GF-D8 (cell line): ENCODE results near the gene NPM1.

Source experiments
- DNase-seq: peaks from one replicate; lab custom pipeline; 2025; lab: John Stamatoyannopoulos, UW

Gene NPM1

DNA sequence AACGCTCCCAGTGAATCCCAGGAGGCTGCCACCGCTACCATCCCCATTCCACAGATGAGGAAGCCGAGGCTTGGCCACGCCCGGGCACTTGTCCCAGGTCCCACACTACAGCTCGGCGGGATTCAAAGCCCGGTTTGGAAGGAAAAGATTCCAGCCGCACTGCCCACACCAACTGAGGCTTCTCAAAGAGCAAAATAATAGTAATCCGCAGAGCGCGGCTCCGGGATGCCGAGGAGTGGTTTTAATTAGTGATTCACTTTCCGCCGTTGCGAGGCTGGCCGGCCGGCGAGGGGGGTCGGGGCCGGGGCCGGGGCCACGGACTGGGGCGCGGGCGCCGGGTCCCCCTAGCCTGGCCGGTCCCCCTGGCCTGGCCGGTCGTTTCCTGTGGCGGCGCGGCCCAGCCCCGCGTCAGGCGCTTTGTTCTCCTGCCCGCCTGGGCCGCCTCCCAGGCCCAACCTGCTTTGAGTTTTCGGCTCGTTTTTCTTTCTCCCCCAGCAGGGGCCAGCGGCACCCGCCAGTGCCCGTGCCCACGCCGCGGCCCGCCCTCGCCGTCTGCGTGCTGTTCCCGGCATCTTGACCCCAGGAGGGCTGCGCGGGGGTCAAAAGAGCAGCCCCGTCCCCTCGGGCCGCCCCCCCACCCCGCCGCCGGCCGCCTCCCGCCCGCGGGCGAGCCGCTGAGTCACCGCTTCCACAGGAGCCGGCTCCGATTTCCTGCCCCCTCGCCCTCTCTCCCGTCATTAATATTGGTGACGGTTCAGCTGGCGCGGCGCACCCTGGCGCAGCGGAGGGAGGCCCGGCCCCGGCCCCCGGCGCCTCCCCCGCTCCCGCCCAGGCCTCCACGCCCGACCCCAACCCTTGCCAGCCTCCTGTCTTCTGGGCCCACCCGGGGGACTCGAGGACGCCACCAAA, 63.0 kb downstream of the NPM1 start:
- DNase-seq: no peak

DNA sequence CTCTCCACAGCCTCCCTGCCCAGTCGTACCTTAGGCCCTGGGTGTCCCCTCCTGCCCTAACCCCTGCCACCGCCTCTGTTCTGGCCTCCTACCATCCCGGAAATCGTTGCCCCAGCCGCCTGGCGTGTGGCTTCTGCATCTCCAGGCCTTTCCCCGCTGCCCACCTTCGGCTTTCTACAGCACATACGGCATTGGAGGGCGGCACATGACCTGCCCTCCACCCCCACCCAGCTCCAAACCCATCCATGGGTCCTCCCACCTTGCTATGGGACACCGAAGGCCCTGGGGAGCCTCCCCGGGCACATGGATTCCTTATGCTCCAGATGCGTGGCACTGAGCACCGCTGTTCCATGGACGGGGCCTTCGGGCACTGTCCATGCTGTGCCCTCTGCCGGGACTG, 63.8 kb downstream of the NPM1 start:
- DNase-seq: no peak

DNA sequence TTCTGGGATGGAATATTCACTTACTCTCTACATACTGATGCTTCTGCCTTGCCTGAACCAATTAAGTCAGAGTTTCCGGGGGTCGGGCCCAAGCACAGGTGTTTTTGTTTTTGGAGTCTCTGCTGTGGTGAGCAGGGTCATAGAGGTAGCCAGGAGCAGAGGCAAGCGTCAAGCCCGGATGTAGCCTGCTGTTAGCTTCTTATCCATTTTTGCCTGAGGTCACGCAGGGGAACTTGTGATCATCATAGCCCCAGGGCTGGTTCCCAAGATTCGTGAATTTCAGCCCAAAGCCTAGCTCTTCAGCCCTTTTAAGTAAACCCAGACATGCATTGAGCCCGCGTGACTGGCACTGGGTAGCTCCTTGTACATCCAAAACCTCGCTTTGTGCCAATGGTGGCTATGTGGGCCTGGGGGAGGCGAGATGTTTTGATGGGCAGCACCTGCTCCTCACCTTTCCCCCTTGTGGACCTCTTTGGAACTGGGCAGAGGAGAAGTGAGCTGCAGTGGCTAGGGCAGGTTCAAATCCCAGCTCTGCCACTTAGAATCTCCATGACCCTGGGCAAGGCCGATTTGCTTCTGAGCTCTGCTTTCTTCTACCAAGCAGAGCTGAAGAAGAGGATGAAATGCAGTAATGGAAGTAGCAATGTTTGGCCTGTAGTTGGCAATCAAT, 65.5 kb downstream of the NPM1 start:
- DNase-seq: no peak

DNA sequence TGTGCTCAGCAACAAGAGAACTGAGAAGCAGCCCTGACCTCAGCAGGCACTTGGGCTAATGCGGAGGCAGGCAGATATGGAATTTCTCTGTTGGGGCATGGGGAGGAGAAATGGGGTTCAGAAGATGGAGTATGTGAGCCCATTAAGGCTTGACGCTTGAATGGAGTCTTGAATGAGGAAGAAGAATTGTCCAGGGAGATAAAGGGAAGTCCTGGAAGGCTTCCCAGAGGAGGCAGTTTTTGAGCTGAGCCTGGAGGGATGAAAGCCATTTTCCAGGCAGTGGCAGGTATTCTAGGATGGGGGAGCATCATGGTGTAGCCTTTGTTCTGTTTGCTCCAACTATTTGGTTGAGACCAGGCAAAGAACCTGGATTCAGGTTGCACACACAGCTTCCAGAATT, 66.3 kb downstream of the NPM1 start:
- no peak for DNase-seq

DNA sequence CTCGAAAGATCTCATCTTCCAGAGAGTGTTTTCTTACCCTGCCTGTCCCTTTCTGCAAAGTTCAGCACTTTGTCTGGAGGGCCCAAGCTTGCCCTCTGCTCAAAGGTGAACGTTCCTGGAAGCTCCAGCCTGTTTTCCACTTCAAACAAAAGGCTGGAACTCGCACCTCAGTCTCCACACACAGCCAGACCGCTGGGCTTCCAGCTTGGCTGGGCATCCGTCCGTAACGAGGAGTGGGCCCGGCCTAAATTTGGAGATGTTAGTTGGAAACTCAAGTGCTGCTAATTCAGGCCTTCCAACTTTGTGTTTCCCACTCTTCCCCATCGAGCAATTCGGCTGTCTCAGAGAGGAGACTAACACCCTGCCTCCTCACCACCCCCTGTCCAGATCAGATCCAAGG, 66.9 kb downstream of the NPM1 start:
- no peak for DNase-seq

DNA sequence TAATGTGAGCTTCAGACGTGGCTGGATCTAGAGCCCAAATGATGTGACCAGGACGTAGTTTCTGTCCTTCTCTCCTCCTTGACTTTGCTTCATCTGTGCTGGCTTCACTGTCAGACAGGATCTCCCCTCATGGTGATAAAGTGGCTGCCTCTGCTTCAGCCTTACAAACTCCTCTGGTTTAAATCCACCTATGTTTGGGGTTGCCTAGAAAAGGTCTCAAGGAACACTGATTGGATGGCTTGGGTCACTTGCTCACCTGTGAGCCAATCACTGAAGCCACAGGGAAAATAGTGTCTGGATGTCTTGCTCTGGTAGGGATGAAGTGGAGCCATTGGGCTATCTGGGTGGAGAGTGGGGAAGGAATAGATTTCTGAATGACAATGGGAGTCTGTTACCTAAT, 67.9 kb downstream of the NPM1 start:
- no peak for DNase-seq

DNA sequence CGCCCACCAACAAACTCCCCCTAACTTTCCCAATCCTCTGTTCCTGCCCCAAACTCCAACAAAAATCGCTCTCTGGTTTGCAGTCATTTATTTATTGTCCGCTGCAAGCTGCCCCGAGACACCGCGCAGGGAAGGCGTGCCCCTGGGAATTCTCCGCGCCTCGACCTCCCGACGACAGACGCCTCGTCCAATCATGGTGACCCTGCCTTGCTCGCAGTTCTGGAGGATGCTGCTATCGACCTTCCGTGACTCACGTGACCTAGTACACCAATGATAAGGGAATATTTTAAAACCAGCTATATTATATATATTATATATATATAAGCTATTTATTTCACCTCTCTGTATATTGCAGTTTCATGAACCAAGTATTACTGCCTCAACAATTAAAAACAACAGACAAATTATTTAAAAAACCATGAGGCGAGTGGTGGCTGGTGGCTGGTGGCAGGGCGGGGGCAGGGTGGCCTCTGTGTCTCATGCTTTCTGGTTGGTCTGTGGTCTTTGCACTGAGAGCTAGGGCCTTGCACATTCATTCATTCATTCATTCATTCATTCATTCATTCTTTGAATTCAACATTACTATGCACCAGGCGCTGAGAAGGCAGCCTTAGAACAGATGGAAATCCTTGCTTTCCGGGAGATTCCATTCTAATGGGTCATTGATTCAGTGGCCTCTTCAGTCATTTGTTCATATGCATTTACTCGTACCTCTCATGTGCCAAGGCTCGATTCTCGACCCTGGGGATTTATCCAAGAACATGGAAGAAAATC, 69.7 kb downstream of the NPM1 start:
- no peak for DNase-seq

DNA sequence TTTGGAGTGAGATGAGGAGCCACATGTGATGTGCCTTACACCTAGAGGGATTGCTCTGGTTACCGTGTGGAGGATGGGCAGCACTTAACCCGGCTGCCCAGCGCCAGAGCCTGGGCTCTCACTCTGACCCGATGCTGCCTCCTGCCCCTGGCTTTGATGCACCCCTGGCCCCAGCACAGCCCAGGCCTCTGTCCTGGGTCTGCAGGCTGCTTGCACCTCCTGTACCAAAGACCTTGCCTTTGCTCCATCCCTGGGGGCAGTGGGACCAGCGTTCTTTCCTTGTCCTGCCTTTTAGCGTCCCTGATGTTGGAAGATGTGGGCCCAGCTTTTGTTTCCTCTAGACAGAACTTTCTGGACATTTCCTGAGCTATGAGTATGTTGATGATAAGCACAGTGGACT, 72.2 kb downstream of the NPM1 start:
- DNase-seq: no peak
